HEK293 (cell line): ENCODE results near the gene DMPK.

ENCODE experiments used
- ATF2 ChIP-seq: fragments of 450-650 bp; formaldehyde crosslinking; IDR thresholded peaks from 2 replicates; pipeline ENCODE4 v1.5.1; 2016; ENCODE audit warnings: missing biosample characterization, missing genetic modification characterization, low read depth
- BCL11A ChIP-seq: fragments of 450-650 bp; formaldehyde crosslinking; IDR thresholded peaks from 2 replicates; pipeline ENCODE4 v1.5.1; 2016; ENCODE audit warnings: low read depth, missing biosample characterization, missing genetic modification characterization
- BCL11B ChIP-seq: fragments of 450-650 bp; formaldehyde crosslinking; IDR thresholded peaks from 2 replicates; pipeline ENCODE4 v1.5.1; 2016; ENCODE audit warnings: low read depth, missing biosample characterization, missing genetic modification characterization
- EGR2 ChIP-seq: fragments of 450-650 bp; formaldehyde crosslinking; IDR thresholded peaks from 2 replicates; pipeline ENCODE4 v1.5.1; 2016; ENCODE audit warnings: low read depth, missing biosample characterization, missing genetic modification characterization
- PRDM4 ChIP-seq: fragments of 450-650 bp; formaldehyde crosslinking; IDR thresholded peaks from 2 replicates; pipeline ENCODE4 v1.5.1; 2017; ENCODE audit warnings: missing biosample characterization, missing genetic modification characterization
- PRDM6 ChIP-seq: fragments of 450-650 bp; formaldehyde crosslinking; IDR thresholded peaks from 2 replicates; pipeline ENCODE4 v1.5.1; 2017; ENCODE audit warnings: missing biosample characterization, missing genetic modification characterization
- SCRT2 ChIP-seq: fragments of 450-650 bp; formaldehyde crosslinking; IDR thresholded peaks from 2 replicates; pipeline ENCODE4 v1.5.1; 2016; ENCODE audit warnings: missing biosample characterization, missing genetic modification characterization
- SETDB1 ChIP-seq: IDR thresholded peaks from one replicate; pipeline ENCODE4 v1.6.1; 2017; ENCODE audit warnings: mild to moderate bottlenecking, low read length, moderate library complexity, mixed read lengths; ENCODE audit not compliant: insufficient read length
- ZBTB44 ChIP-seq: fragments of 450-650 bp; IDR thresholded peaks from 2 replicates; pipeline ENCODE4 v1.5.1; 2018; ENCODE audit warnings: missing biosample characterization, mild to moderate bottlenecking, missing genetic modification characterization
- ZFP37 ChIP-seq: fragments of 450-650 bp; formaldehyde crosslinking; IDR thresholded peaks from 2 replicates; pipeline ENCODE4 v1.5.1; 2016; ENCODE audit warnings: missing biosample characterization, missing genetic modification characterization
- ZNF132 ChIP-seq: fragments of 450-650 bp; formaldehyde crosslinking; IDR thresholded peaks from 2 replicates; pipeline ENCODE4 v1.5.1; 2017; ENCODE audit warnings: missing biosample characterization, missing genetic modification characterization, borderline replicate concordance
- ZNF157 ChIP-seq: fragments of 450-650 bp; formaldehyde crosslinking; IDR thresholded peaks from 2 replicates; pipeline ENCODE4 v1.5.1; 2016; ENCODE audit warnings: missing biosample characterization, missing genetic modification characterization
- ZNF169 ChIP-seq: fragments of 450-650 bp; formaldehyde crosslinking; IDR thresholded peaks from 2 replicates; pipeline ENCODE4 v1.5.1; 2016; ENCODE audit warnings: missing biosample characterization, missing genetic modification characterization
- ZNF19 ChIP-seq: fragments of 450-650 bp; formaldehyde crosslinking; IDR thresholded peaks from 2 replicates; pipeline ENCODE4; 2016; ENCODE audit warnings: missing biosample characterization, missing genetic modification characterization, low read depth
- ZNF24 ChIP-seq: fragments of 450-650 bp; formaldehyde crosslinking; IDR thresholded peaks from 2 replicates; pipeline ENCODE4 v1.5.1; 2016; ENCODE audit warnings: missing biosample characterization, missing genetic modification characterization
- ZNF266 ChIP-seq: fragments of 450-650 bp; formaldehyde crosslinking; IDR thresholded peaks from 2 replicates; pipeline ENCODE4 v1.5.1; 2016; ENCODE audit warnings: missing biosample characterization, missing genetic modification characterization, low read depth
- ZNF324 ChIP-seq: fragments of 450-650 bp; formaldehyde crosslinking; IDR thresholded peaks from 2 replicates; pipeline ENCODE4 v1.5.1; 2016; ENCODE audit warnings: missing biosample characterization, missing genetic modification characterization
- ZNF335 ChIP-seq: fragments of 450-650 bp; formaldehyde crosslinking; conservative IDR thresholded peaks from 2 replicates; pipeline ENCODE4 v1.5.1; 2016; ENCODE audit warnings: missing biosample characterization, missing genetic modification characterization
- ZNF350 ChIP-seq: fragments of 450-650 bp; formaldehyde crosslinking; IDR thresholded peaks from 2 replicates; pipeline ENCODE4 v1.5.0; 2017; ENCODE audit warnings: missing biosample characterization, mild to moderate bottlenecking, missing genetic modification characterization
- ZNF394 ChIP-seq: fragments of 450-650 bp; formaldehyde crosslinking; IDR thresholded peaks from 2 replicates; pipeline ENCODE4 v1.5.1; 2016; ENCODE audit warnings: missing biosample characterization, missing genetic modification characterization, mild to moderate bottlenecking, moderate library complexity, borderline replicate concordance
- ZNF449 ChIP-seq: fragments of 450-650 bp; formaldehyde crosslinking; IDR thresholded peaks from 2 replicates; pipeline ENCODE4 v1.5.1; 2017; ENCODE audit warnings: missing biosample characterization, mild to moderate bottlenecking, missing genetic modification characterization, moderate library complexity
- ZNF473 ChIP-seq: fragments of 450-650 bp; formaldehyde crosslinking; IDR thresholded peaks from 2 replicates; pipeline ENCODE4 v1.5.1; 2017; ENCODE audit warnings: missing biosample characterization, missing genetic modification characterization
- ZNF514 ChIP-seq: fragments of 450-650 bp; formaldehyde crosslinking; IDR thresholded peaks from 2 replicates; pipeline ENCODE4 v1.5.1; 2016; ENCODE audit warnings: missing biosample characterization, missing genetic modification characterization
- ZNF548 ChIP-seq: fragments of 450-650 bp; formaldehyde crosslinking; IDR thresholded peaks from 2 replicates; pipeline ENCODE4 v1.5.1; 2016; ENCODE audit warnings: missing biosample characterization, missing genetic modification characterization
- ZNF585B ChIP-seq: fragments of 450-650 bp; formaldehyde crosslinking; IDR thresholded peaks from 2 replicates; pipeline ENCODE4 v1.5.1; 2016; ENCODE audit warnings: missing biosample characterization, missing genetic modification characterization
- ZNF596 ChIP-seq: fragments of 450-650 bp; IDR thresholded peaks from 2 replicates; pipeline ENCODE4 v1.5.0; 2018; ENCODE audit warnings: missing biosample characterization, mild to moderate bottlenecking, missing genetic modification characterization, moderate library complexity
- ZNF660 ChIP-seq: fragments of 450-650 bp; IDR thresholded peaks from 2 replicates; pipeline ENCODE4 v1.5.1; 2018; ENCODE audit warnings: missing biosample characterization, mild to moderate bottlenecking, missing genetic modification characterization
- ZNF664 ChIP-seq: fragments of 450-650 bp; formaldehyde crosslinking; IDR thresholded peaks from 2 replicates; pipeline ENCODE4 v1.5.1; 2016; ENCODE audit warnings: missing biosample characterization, missing genetic modification characterization
- ZNF670 ChIP-seq: fragments of 450-650 bp; formaldehyde crosslinking; IDR thresholded peaks from 2 replicates; pipeline ENCODE4 v1.5.1; 2016; ENCODE audit warnings: missing biosample characterization, missing genetic modification characterization, low read depth
- ZNF677 ChIP-seq: fragments of 450-650 bp; IDR thresholded peaks from 2 replicates; pipeline ENCODE4 v1.5.0; 2018; ENCODE audit warnings: missing biosample characterization, mild to moderate bottlenecking, missing genetic modification characterization, moderate library complexity
- ZNF776 ChIP-seq: fragments of 450-650 bp; formaldehyde crosslinking; IDR thresholded peaks from 2 replicates; pipeline ENCODE4 v1.5.0; 2017; ENCODE audit warnings: missing biosample characterization, missing genetic modification characterization, borderline replicate concordance
- ZNF791 ChIP-seq: fragments of 450-650 bp; formaldehyde crosslinking; IDR thresholded peaks from 2 replicates; pipeline ENCODE4 v1.5.1; 2016; ENCODE audit warnings: missing biosample characterization, missing genetic modification characterization
- ZSCAN16 ChIP-seq: fragments of 450-650 bp; formaldehyde crosslinking; IDR thresholded peaks from 2 replicates; pipeline ENCODE4 v1.5.1; 2016; ENCODE audit warnings: missing biosample characterization, missing genetic modification characterization

Gene DMPK

GRCh38 chr19:45767881-45768654 is 14.2 kb downstream of the DMPK start (continued):
- TF ChIP-seq PRDM4: no peak
- no peak for TF ChIP-seq ZNF19 (tag by site-specific recombination)
- TF ChIP-seq ZNF157 (tag by site-specific recombination): no peak
- TF ChIP-seq ZNF670 (tag by site-specific recombination): no peak
- TF ChIP-seq ZNF24 (tag by site-specific recombination): no peak
- no peak for TF ChIP-seq ZNF394 (tag by site-specific recombination)
- TF ChIP-seq ZNF449 (tag by site-specific recombination): no peak
- no peak for TF ChIP-seq ZNF514 (tag by site-specific recombination)
- no peak for TF ChIP-seq ZSCAN16
- TF ChIP-seq ZNF791 (tag by site-specific recombination): no peak
- peak; percentile 14; the same call in 1 of the 2 replicates for TF ChIP-seq EGR2 (tag by site-specific recombination)
- 0 out of 2 replicates have a peak, but pooled peaks have one; percentile 21 for TF ChIP-seq ZBTB44 (tag by site-specific recombination)
- TF ChIP-seq PRDM6 (tag by site-specific recombination): no peak
- peak; percentile 77; the same call in 1 of the 2 replicates for TF ChIP-seq ZFP37 (tag by site-specific recombination)
- no peak for TF ChIP-seq ZNF677 (tag by site-specific recombination)
- TF ChIP-seq ZNF473 (tag by site-specific recombination): no peak
- no peak for TF ChIP-seq ZNF169 (tag by site-specific recombination)
- no peak for TF ChIP-seq ZNF585B (tag by site-specific recombination)
- peak; percentile 39 for TF ChIP-seq BCL11B (tag by site-specific recombination)
- TF ChIP-seq ZNF324 (tag by site-specific recombination): no peak
- no peak for TF ChIP-seq BCL11A (tag by site-specific recombination)
- no peak for TF ChIP-seq ZNF548
- TF ChIP-seq ZNF335: peak; percentile 84
- TF ChIP-seq SETDB1: no peak
- TF ChIP-seq ZNF266 (tag by site-specific recombination): no peak
- TF ChIP-seq ATF2 (tag by site-specific recombination): no peak
- no peak for TF ChIP-seq ZNF776 (tag by site-specific recombination)
- no peak for TF ChIP-seq ZNF132 (tag by site-specific recombination)
- peak; percentile 56 for TF ChIP-seq SCRT2 (tag by site-specific recombination)
- TF ChIP-seq ZNF596 (tag by site-specific recombination): no peak
- no peak for TF ChIP-seq ZNF350 (tag by site-specific recombination)
- TF ChIP-seq ZNF660 (tag by site-specific recombination): no peak
- TF ChIP-seq ZNF664 (tag by site-specific recombination): no peak
